ENCODE measurements around the gene MRPL16. TPM values are rescaled to one million over a fixed set of nuclear protein-coding genes. Genes with fewer than 3 reads are reported as not detected.
"Not testable (repeated sequence)": the region's sequence is repeated elsewhere in the genome, so short reads cannot be mapped to it uniquely, and the experiment has no call there.

The MRPL16 gene
- total RNA-seq (37.2 TPM), polyA plus RNA-seq (ENCODE audit: insufficient read depth in 1 of 8, insufficient read length in 8 of 8, low replicate concordance in 1 of 8) (10 to 100 TPM; 32.8 to 38.6 (median 36.6) TPM)
- long read RNA-seq, donor 1, transcript MRPL16-201 (4 exons, 1,182 nt): major isoform, 16 of 18 reads
- long read RNA-seq, donor 1, partial matches to known transcripts: 0 of 18 reads
- long read RNA-seq, donor 1, other reads (novel, unspliced or antisense): 0 of 18 reads
- long read RNA-seq, donor 2, partial matches to known transcripts: 0 of 2 reads
- long read RNA-seq, donor 2, other reads (novel, unspliced or antisense): 0 of 2 reads
- long read RNA-seq, donor 3, transcript MRPL16-201 (4 exons, 1,182 nt): major isoform, 38 of 39 reads
- long read RNA-seq, donor 3, partial matches to known transcripts: 0 of 39 reads
- long read RNA-seq, donor 3, other reads (novel, unspliced or antisense): 0 of 39 reads
- long read RNA-seq, donor 4, transcript MRPL16-201 (4 exons, 1,182 nt): major isoform, 18 of 19 reads
- long read RNA-seq, donor 4, partial matches to known transcripts: 0 of 19 reads
- long read RNA-seq, donor 4, other reads (novel, unspliced or antisense): 0 of 19 reads
- long read RNA-seq, donor 5, transcript MRPL16-201 (4 exons, 1,182 nt): major isoform, 52 of 54 reads
- long read RNA-seq, donor 5, partial matches to known transcripts: 0 of 54 reads
- long read RNA-seq, donor 5, other reads (novel, unspliced or antisense): 0 of 54 reads
- long read RNA-seq, donor 6, transcript MRPL16-201 (4 exons, 1,182 nt): major isoform, 49 of 50 reads
- long read RNA-seq, donor 6, partial matches to known transcripts: 0 of 50 reads
- long read RNA-seq, donor 6, other reads (novel, unspliced or antisense): 0 of 50 reads
- long read RNA-seq, donor 7, transcript MRPL16-201 (4 exons, 1,182 nt): major isoform, 31 of 32 reads
- long read RNA-seq, donor 7, partial matches to known transcripts: 0 of 32 reads
- long read RNA-seq, donor 7, other reads (novel, unspliced or antisense): 0 of 32 reads
- long read RNA-seq, donor 8, transcript MRPL16-201 (4 exons, 1,182 nt): major isoform, 19 of 20 reads
- long read RNA-seq, donor 8, partial matches to known transcripts: 0 of 20 reads
- long read RNA-seq, donor 8, other reads (novel, unspliced or antisense): 0 of 20 reads
- long read RNA-seq, donor 9, transcript MRPL16-201 (4 exons, 1,182 nt): major isoform, 22 of 23 reads
- long read RNA-seq, donor 9, partial matches to known transcripts: 0 of 23 reads
- long read RNA-seq, donor 9, other reads (novel, unspliced or antisense): 0 of 23 reads
- long read RNA-seq, donor 10, transcript MRPL16-201 (4 exons, 1,182 nt): major isoform, 31 of 35 reads
- long read RNA-seq, donor 10, partial matches to known transcripts: 0 of 35 reads
- long read RNA-seq, donor 10, other reads (novel, unspliced or antisense): 0 of 35 reads
- long read RNA-seq, donor 11, transcript MRPL16-201 (4 exons, 1,182 nt): major isoform, 21 of 22 reads
- long read RNA-seq, donor 11, partial matches to known transcripts: 0 of 22 reads
- long read RNA-seq, donor 11, other reads (novel, unspliced or antisense): 0 of 22 reads

GRCh38 chr11:59810189-59810910 lies at the start of gene MRPL16:
Gene MRPL16 (minus strand): TSS chr11:59810778. CDS start chr11:59810658, 120 bp downstream.
- WGBS (ENCODE audit: insufficient coverage): 0% methylated on average over 41 of the region's 54 CpGs
- Histone ChIP-seq H3K36me3 (ENCODE audit: control insufficient read depth, insufficient read depth, low read length) (peaks cover 19% of the 10 kb centered on the region), H3K4me3 (ENCODE audit: low read length) (peak within 1 kb of the TSS; percentile 99), H3K27me3 (ENCODE audit: control insufficient read depth, insufficient read depth, low read length) (no peaks in the 10 kb centered on the region), H3K4me1 (ENCODE audit: control insufficient read depth, insufficient read depth, low read length) (peaks cover 6% of the 10 kb centered on the region), H3K9me3 (replicated peaks; ENCODE audit: control insufficient read depth, low read depth, low read length) (no peaks in the 10 kb centered on the region), H3K27ac (ENCODE audit: low read length) (peak within 1 kb of the TSS; percentile 78)
- DNase-seq: peak; percentile 92

DNA sequence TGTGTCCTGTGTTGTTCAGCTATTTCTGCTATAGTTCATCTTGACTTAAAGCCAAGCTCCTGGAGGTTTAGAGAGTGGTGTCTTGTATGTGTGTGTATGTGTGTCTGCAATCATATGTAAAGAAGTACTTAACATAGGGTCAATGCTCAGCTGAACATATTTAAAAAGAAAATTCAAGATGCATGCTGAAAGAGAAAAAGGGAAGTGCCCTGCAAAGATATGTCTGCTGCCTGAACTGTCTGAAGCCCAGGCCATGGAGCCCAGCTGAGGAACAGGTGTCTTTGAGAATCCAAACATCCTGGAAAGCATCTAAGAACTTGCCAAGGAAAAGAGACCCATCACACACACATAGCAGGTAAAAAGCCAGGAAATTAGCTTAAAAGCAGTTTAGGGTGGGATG lies 49.1 kb upstream of the MRPL16 start:
- H3K27ac ChIP-seq (ENCODE audit: low read length): no peak overlapping the region
- H3K4me1 ChIP-seq (ENCODE audit: control insufficient read depth, insufficient read depth, low read length): no peaks in the 10 kb centered on the region
- H3K9me3 ChIP-seq (replicated peaks; ENCODE audit: control insufficient read depth, low read depth, low read length): no peaks in the 10 kb centered on the region
- no peaks in the 10 kb centered on the region for H3K36me3 ChIP-seq (ENCODE audit: control insufficient read depth, insufficient read depth, low read length)
- no peak for DNase-seq
- H3K4me3 ChIP-seq (ENCODE audit: low read length): no peak overlapping the region
- no peaks in the 10 kb centered on the region for H3K27me3 ChIP-seq (ENCODE audit: control insufficient read depth, insufficient read depth, low read length)

DNA sequence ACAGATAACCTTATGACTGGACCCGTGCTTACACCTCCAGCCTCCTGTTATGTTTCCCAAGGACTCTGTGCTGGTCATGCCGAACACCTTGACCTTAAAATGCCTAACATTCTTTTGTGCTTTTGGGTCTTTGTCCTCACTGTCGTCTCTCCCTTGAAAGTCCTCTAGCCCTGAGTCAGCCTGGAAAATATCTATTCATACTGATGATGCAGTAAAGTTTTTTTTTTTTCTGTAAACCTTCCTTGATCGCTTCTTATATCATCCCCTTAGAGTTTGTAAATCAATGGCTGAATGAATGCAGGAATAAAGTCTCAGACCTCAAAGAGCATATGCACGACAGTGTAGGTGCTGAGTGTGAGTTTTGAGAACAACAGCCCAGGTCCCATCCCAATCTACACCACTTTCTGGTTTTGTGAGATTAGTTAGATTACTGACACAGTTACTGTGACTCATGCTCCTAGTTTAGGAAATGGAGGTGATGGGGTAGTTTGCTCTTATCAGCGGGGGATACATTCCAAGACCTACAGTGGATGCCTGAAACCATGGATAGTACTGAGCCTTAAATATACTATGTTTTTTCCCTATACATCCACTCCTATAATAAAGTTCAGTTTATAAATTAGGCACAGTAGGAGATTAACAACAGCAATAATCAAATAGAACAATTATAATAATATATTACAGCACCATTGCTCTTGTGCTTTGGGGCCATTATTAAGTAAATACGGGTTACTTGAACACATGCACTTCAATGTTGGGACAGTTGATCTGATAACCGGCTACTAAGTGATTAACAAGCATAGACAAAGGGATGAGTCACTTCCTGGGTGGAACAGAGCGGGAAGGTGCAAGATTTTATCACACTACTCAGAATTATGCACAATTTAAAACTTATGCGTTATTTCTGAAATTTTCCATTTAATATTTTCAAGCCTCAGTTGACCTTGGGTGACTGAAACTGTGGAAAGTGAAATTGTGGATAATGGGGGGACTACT lies 47.2 kb upstream of the MRPL16 start:
- Histone ChIP-seq H3K4me1 (ENCODE audit: control insufficient read depth, insufficient read depth, low read length) (no peaks in the 10 kb centered on the region), H3K9me3 (replicated peaks; ENCODE audit: control insufficient read depth, low read depth, low read length) (no peaks in the 10 kb centered on the region), H3K27ac (ENCODE audit: low read length) (no peak overlapping the region), H3K27me3 (ENCODE audit: control insufficient read depth, insufficient read depth, low read length) (no peaks in the 10 kb centered on the region), H3K36me3 (ENCODE audit: control insufficient read depth, insufficient read depth, low read length) (no peaks in the 10 kb centered on the region), H3K4me3 (ENCODE audit: low read length) (no peak overlapping the region)
- no peak for DNase-seq
- 50% methylated on average over 2 of the region's 10 CpGs for WGBS (ENCODE audit: insufficient coverage)

DNA sequence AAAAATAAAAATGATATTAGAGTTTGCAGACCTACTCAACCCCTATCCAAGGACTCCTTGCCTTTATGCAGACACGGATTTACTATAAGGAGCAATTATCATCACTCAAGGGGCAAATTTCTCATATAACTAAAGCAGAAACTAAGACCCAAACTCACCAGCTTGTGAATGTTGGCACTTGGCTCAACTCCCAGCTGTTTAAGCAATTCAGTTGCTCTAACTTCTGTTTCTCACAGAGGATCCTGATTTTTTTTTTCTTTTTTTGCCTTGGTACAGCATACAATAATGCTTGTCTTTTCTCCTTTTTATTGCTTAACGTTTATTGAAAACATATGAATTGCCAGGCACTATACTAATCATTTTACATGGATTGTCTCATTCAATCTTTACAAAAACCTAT lies 44.3 kb upstream of the MRPL16 start:
- H3K27ac ChIP-seq (ENCODE audit: low read length): no peak overlapping the region
- no peaks in the 10 kb centered on the region for H3K27me3 ChIP-seq (ENCODE audit: control insufficient read depth, insufficient read depth, low read length)
- no peak overlapping the region for H3K4me3 ChIP-seq (ENCODE audit: low read length)
- H3K36me3 ChIP-seq (ENCODE audit: control insufficient read depth, insufficient read depth, low read length): no peaks in the 10 kb centered on the region
- WGBS (ENCODE audit: insufficient coverage): no CpG with 5 or more reads among the region's 2 CpGs
- H3K4me1 ChIP-seq (ENCODE audit: control insufficient read depth, insufficient read depth, low read length): no peaks in the 10 kb centered on the region
- no peak for DNase-seq
- H3K9me3 ChIP-seq (replicated peaks; ENCODE audit: control insufficient read depth, low read depth, low read length): no peaks in the 10 kb centered on the region

DNA sequence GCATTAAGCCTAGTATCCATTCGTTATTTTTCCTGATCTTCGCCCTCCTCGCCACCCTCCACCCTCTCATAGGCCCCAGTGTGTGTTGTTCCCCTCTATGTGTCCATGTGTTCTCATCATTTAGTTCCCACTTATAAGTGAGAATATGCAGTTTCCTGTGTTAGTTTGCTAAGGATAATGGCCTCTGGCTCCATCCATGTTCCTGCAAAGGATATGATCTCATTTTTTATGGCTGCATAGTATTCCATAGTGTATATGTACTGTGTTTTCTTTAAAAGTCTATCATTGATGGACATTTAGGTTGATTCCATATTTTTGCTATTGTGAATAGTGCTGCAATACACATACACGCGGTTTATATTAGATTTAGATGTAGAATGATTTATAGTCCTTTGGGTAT lies 40.8 kb upstream of the MRPL16 start:
- not testable (repeated sequence) for H3K27me3 ChIP-seq (ENCODE audit: control insufficient read depth, insufficient read depth, low read length); H3K9me3 ChIP-seq (replicated peaks; ENCODE audit: control insufficient read depth, low read depth, low read length); H3K4me1 ChIP-seq (ENCODE audit: control insufficient read depth, insufficient read depth, low read length); H3K4me3 ChIP-seq (ENCODE audit: low read length); H3K36me3 ChIP-seq (ENCODE audit: control insufficient read depth, insufficient read depth, low read length); H3K27ac ChIP-seq (ENCODE audit: low read length); DNase-seq
- 100% methylated on average over 1 of the region's 5 CpGs for WGBS (ENCODE audit: insufficient coverage)

GRCh38 chr11:59849551-59849950 lies 39.0 kb upstream of the MRPL16 start:
- H3K4me3 ChIP-seq (ENCODE audit: low read length); H3K27ac ChIP-seq (ENCODE audit: low read length); H3K9me3 ChIP-seq (replicated peaks; ENCODE audit: control insufficient read depth, low read depth, low read length); H3K27me3 ChIP-seq (ENCODE audit: control insufficient read depth, insufficient read depth, low read length); DNase-seq; H3K36me3 ChIP-seq (ENCODE audit: control insufficient read depth, insufficient read depth, low read length); H3K4me1 ChIP-seq (ENCODE audit: control insufficient read depth, insufficient read depth, low read length): not testable (repeated sequence)
- WGBS (ENCODE audit: insufficient coverage): 100% methylated on average over 1 of the region's 2 CpGs

DNA sequence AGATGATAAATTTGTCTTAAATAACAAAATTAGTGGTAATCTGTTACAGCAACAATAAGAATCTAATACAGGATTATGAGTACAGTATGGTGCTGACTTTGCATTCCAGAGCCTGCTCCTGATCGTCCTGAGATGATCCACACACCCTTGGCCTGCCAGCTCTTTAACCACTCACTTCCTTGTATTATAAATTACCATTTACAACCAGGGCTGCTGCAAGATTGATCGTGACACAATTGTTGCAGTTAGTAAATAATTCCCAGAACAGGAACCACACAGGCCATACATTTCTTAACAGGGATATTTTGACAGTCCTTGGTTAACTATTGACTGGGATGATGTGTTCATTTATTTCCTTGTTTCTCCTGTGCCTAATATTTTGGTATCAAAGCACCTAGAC lies 38.6 kb upstream of the MRPL16 start:
- H3K9me3 ChIP-seq (replicated peaks; ENCODE audit: control insufficient read depth, low read depth, low read length): no peaks in the 10 kb centered on the region
- H3K27me3 ChIP-seq (ENCODE audit: control insufficient read depth, insufficient read depth, low read length): no peaks in the 10 kb centered on the region
- no CpG with 5 or more reads among the region's 2 CpGs for WGBS (ENCODE audit: insufficient coverage)
- no peak overlapping the region for H3K4me3 ChIP-seq (ENCODE audit: low read length)
- H3K4me1 ChIP-seq (ENCODE audit: control insufficient read depth, insufficient read depth, low read length): no peaks in the 10 kb centered on the region
- no peaks in the 10 kb centered on the region for H3K36me3 ChIP-seq (ENCODE audit: control insufficient read depth, insufficient read depth, low read length)
- no peak for DNase-seq
- H3K27ac ChIP-seq (ENCODE audit: low read length): no peak overlapping the region

- DNase-seq; H3K9me3 ChIP-seq (replicated peaks; ENCODE audit: control insufficient read depth, low read depth, low read length); H3K27me3 ChIP-seq (ENCODE audit: control insufficient read depth, insufficient read depth, low read length); H3K36me3 ChIP-seq (ENCODE audit: control insufficient read depth, insufficient read depth, low read length); H3K4me3 ChIP-seq (ENCODE audit: low read length); H3K27ac ChIP-seq (ENCODE audit: low read length); H3K4me1 ChIP-seq (ENCODE audit: control insufficient read depth, insufficient read depth, low read length): not testable (repeated sequence)
- 80% methylated on average over 1 of the region's 6 CpGs for WGBS (ENCODE audit: insufficient coverage)
Measured at GRCh38 chr11:59848439-59848838, 37.9 kb upstream of the MRPL16 start.

Data from muscle of leg (tissue), 16 donors.